ENCODE results near the gene IGFBP6. TPM values are rescaled to one million over a fixed set of nuclear protein-coding genes. Genes with fewer than 3 reads are reported as not detected.

The IGFBP6 gene
- total and polyA plus RNA-seq, 8 donors: 2.2 to 32.8 (median 14.6) TPM

GRCh38 chr12:53068811-53069585, 28.5 kb upstream of the IGFBP6 start:
- Histone ChIP-seq H3K4me3 (no peak overlapping the region), H3K27ac (no peak overlapping the region), H3K36me3 (peaks cover 0 to 20% (median 0%) of the 10 kb centered on the region in 3 donors), H3K27me3 (no peaks in the 10 kb centered on the region), H3K9me3 (no peaks in the 10 kb centered on the region), H3K4me1 (peaks cover 0 to 7% (median 0%) of the 10 kb centered on the region in 3 donors)
- WGBS, 2 donors: 77 to 84% methylated on average over 15 of the region's 15 CpGs
- intact Hi-C loops (cut with DNase I): loop anchor here in 2 of 3 donors (10.0 kb wide), 1 partner anchor 126 kb away; no protein-coding TSS in a partner anchor
- DNase-seq: no peak
- TF ChIP-seq CTCF (IDR thresholded peaks at IDR 0.05): no peak
- no peak for FAIRE-seq
- no peak for ATAC-seq

- intact Hi-C loops (cut with DNase I): loop anchor here in 2 of 3 donors (10.0 kb wide), 1 partner anchor 125 kb away; no protein-coding TSS in a partner anchor
- Histone ChIP-seq H3K4me3 (no peak overlapping the region), H3K4me1 (peaks cover 0 to 8% (median 0%) of the 10 kb centered on the region in 3 donors), H3K27ac (no peak overlapping the region), H3K27me3 (no peaks in the 10 kb centered on the region), H3K9me3 (no peaks in the 10 kb centered on the region), H3K36me3 (peaks cover 0 to 23% (median 4%) of the 10 kb centered on the region in 3 donors)
- FAIRE-seq: no peak
- DNase-seq: peak in 1 of 6 donors; percentile 14
- TF ChIP-seq CTCF (IDR thresholded peaks at IDR 0.05): no peak
- ATAC-seq: no peak
- 78 to 85% methylated on average over 12 of the region's 12 CpGs for WGBS, 2 donors
Measured at GRCh38 chr12:53069621-53070410, 27.7 kb upstream of the IGFBP6 start.

GRCh38 chr12:53070877-53071492, 26.5 kb upstream of the IGFBP6 start:
- FAIRE-seq: no peak

More at GRCh38 chr12:53070877-53071492, 26.5 kb upstream of the IGFBP6 start:
- Histone ChIP-seq H3K27me3 (no peaks in the 10 kb centered on the region), H3K4me1 (peaks cover 0 to 8% (median 0%) of the 10 kb centered on the region in 3 donors), H3K27ac (no peak overlapping the region), H3K36me3 (peaks cover 0 to 26% (median 8%) of the 10 kb centered on the region in 3 donors), H3K9me3 (no peaks in the 10 kb centered on the region), H3K4me3 (no peak overlapping the region)
- intact Hi-C loops (cut with DNase I): no loop called here
- peak in 1 of 6 donors; percentile 10 for DNase-seq
- no peak for TF ChIP-seq CTCF (IDR thresholded peaks at IDR 0.05)
- no peak for ATAC-seq
- WGBS, 2 donors: 83 to 88% methylated on average over 7 of the region's 7 CpGs

Measured in pancreas (tissue), 10 donors.